Ovary (tissue), 9 donors: Measurements from ENCODE around the gene SRCIN1. TPM values are rescaled to one million over a fixed set of nuclear protein-coding genes. Genes with fewer than 3 reads are reported as not detected.

Experiments used
- DNase-seq, 5 donors: peaks; one replicate each; pipeline ENCODE4 v3.0.0-alpha.2; 2019 to 2020
- H3K27ac ChIP-seq, 2 donors: fragments of 200-600 bp; one replicate each; pipeline versions ENCODE4 v1.5.1 to v1.8.0; 2019 to 2022
- H3K27me3 ChIP-seq: fragments of 200-600 bp; one replicate; pipeline ENCODE4 v1.8.0; 2022
- H3K36me3 ChIP-seq: fragments of 200-600 bp; sonication (generic); one replicate; pipeline ENCODE4 v1.5.1; 2019
- H3K4me1 ChIP-seq: one replicate; pipeline ENCODE4 v1.8.1; 2013; ENCODE audit warnings: mild to moderate bottlenecking, moderate library complexity; ENCODE audit not compliant: insufficient read depth
- H3K4me3 ChIP-seq: fragments of 200-600 bp; sonication (generic); one replicate; pipeline ENCODE4 v1.5.1; 2017
- H3K9me3 ChIP-seq, 2 donors: fragments of 200-600 bp in 1 of 2; sonication (generic) in 1 of 2; one replicate each; pipeline versions ENCODE4 v1.5.1 to v1.8.1; 2013 to 2019; ENCODE audit warnings: mild to moderate bottlenecking in 1 of 2, moderate library complexity in 1 of 2
- EP300 ChIP-seq: sonication (generic); formaldehyde crosslinking; IDR thresholded peaks from one replicate; pipeline ENCODE4 v1.6.1; 2017; ENCODE audit warnings: antibody characterized with exemption
- POLR2A ChIP-seq: fragments of 450-650 bp; IDR thresholded peaks from one replicate; pipeline ENCODE4 v1.6.1; 2017; ENCODE audit warnings: antibody characterized with exemption, mild to moderate bottlenecking, moderate library complexity
- WGBS, 3 donors: extraction: QIAGEN DNeasy Blood & Tissue Kit in 1 of 3; methylation state at CpG; one replicate each; pipeline versions ENCODE4 v1.1.5 to v1.1.7; 2013 to 2017; 5-methylcytosine and 5-hydroxymethylcytosine counted together
- intact Hi-C, 4 donors: fragments of 100-400 bp; cut with DNase I; formaldehyde crosslinking; loops; one replicate each; pipeline versions ENCODE4 v1.11.0 to v1.15.1; 2022 to 2023
- polyA plus RNA-seq, 2 donors: library from polyadenylated mRNA; stranded (reverse); fragments of 200-250 nt in 1 of 2; fragments of 350-450 nt in 1 of 2; fragmentation: Illumina TruSeq in 1 of 2; extraction: RNeasy Lipid Tissue Mini Kit (QIAGEN cat#74804) in 1 of 2; gene quantifications; one replicate each; pipeline ENCODE4 v1.2.3, GENCODE V29; 2013 to 2014
- total RNA-seq, 7 donors: library from RNA; depleted of rRNA in 2 of 7; stranded (reverse); fragments of >200 nt in 2 of 7; fragmentation: NEBNext Ultra II Directional in 3 of 7; extraction: Animal tissue kit (Norgen Biotek cat#: 25700) in 3 of 7; gene quantifications; one replicate each; pipeline versions ENCODE4 v1.1.0 to v1.2.4, GENCODE V29; 2016 to 2023
- TF ChIP-seq, protein P1 (sequence below), 3 donors: fragments of 450-650 bp in 2 of 3; fragments of 200-600 bp in 1 of 3; IDR thresholded peaks; one replicate each; pipeline versions ENCODE4 v1.5.1 to v1.8.0; 2016 to 2022; ENCODE audit warnings: antibody characterized with exemption in 3 of 3, mild to moderate bottlenecking in 1 of 3
- donor health status: DM: no; HTN: no; CAD: no; lungs with moderate emphysema.
- donor health status: DM: no; HTN: no; CAD: no.
- donor health status: Bipolar disorder and iron deficiency.
- donor health status: DM: yes; HTN: yes; CAD: no.
- donor health status: DM: no; HTN: no; CAD: no.
- donor health status: DM: yes; HTN: yes; CAD: no.

The SRCIN1 gene
- total and polyA plus RNA-seq, 9 donors, result 0.18 to 3.0 (median 1.0) TPM

DNA sequence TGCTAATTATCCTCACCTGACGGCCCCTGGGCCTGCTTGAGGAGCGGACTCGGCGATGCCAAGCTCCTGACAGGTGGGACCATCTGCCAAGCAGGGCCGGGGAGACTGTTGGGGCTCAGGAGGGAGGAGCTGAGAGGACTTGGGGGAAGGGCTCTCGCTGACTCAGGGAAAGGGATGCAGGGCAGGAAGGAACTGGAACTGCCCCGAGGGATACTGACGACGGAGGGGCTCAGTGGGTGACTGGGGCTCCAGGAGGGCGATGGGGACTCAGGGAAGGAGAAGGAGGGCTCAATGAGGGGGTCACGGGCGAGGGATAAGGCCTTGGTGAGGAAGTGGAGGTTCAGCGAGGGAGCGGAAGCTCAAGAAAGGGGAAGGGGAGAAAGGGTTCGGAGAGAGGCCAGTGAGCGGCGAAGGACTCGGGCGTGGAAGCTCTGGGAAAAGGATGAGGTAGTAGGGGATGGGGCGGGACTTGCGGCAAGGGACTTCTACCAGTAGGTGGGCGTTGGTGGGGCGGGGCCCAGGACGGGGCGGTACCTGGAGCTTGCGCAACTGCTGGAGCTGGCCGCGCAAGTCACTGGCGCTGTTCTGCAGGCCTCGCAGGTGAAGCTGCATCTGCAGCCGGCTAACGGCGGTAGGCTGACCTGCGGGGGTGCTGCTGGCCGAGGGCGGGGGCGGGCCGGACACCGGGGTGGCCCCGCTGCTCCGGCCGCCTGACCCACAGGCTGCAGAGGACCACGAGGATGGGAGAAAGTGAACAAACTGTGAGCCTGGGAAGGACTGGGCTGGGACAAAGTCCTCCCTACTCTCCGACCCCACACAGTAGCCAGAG is 46.5 kb downstream of the SRCIN1 start:
- Histone ChIP-seq H3K27ac (peak overlapping the region; percentile 28 to 59), H3K27me3 (peaks cover 3% of the 10 kb centered on the region), H3K4me3 (peak overlapping the region; percentile 35), H3K9me3 (no peaks in the 10 kb centered on the region), H3K4me1 (peaks cover 8% of the 10 kb centered on the region), H3K36me3 (no peaks in the 10 kb centered on the region)
- TF ChIP-seq, protein P1, sequence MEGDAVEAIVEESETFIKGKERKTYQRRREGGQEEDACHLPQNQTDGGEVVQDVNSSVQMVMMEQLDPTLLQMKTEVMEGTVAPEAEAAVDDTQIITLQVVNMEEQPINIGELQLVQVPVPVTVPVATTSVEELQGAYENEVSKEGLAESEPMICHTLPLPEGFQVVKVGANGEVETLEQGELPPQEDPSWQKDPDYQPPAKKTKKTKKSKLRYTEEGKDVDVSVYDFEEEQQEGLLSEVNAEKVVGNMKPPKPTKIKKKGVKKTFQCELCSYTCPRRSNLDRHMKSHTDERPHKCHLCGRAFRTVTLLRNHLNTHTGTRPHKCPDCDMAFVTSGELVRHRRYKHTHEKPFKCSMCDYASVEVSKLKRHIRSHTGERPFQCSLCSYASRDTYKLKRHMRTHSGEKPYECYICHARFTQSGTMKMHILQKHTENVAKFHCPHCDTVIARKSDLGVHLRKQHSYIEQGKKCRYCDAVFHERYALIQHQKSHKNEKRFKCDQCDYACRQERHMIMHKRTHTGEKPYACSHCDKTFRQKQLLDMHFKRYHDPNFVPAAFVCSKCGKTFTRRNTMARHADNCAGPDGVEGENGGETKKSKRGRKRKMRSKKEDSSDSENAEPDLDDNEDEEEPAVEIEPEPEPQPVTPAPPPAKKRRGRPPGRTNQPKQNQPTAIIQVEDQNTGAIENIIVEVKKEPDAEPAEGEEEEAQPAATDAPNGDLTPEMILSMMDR (IDR thresholded peaks at IDR 0.05), result no peak
- peak; percentile 68 for TF ChIP-seq POLR2A
- DNase-seq, result peak; percentile 87 to 94 (median 87)
- 2 to 18% (median 3%) methylated on average over 43 to 44 of the region's 44 CpGs for WGBS, 3 donors
- intact Hi-C loops, result loop anchor here in 1 of 4 donors (5.0 kb wide), 1 partner anchor 103 kb away; no protein-coding TSS in a partner anchor

DNA sequence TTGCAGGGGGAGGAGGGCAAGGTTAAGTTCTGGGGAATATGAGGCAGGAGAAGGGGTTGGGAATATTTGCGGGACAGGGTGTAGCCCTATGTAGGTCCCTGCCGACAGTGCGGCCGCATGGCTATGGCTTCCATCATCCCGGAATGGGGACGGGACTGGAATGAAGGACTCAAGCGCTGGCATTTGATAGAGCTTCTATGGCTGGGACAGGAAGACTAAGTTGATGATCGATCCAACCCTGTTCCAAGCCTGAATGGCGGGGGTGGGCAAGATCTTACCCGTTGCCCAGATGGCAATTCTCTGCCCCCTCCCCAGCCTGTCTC is 47.1 kb downstream of the SRCIN1 start:
- Histone ChIP-seq H3K4me1 (peaks cover 8% of the 10 kb centered on the region), H3K36me3 (no peaks in the 10 kb centered on the region), H3K4me3 (peak overlapping the region; percentile 35), H3K9me3 (no peaks in the 10 kb centered on the region), H3K27ac (peak overlapping the region; percentile 28 to 59), H3K27me3 (peaks cover 3% of the 10 kb centered on the region)
- 3 to 10% (median 4%) methylated on average over 10 of the region's 10 CpGs for WGBS, 3 donors
- DNase-seq, result peak in 1 of 5 donors; percentile 41
- TF ChIP-seq EP300 (no peak), POLR2A (no peak)
- TF ChIP-seq, protein P1 (IDR thresholded peaks at IDR 0.05), result no peak
- intact Hi-C loops, result loop anchor here in 1 of 4 donors (5.0 kb wide), 1 partner anchor 104 kb away; no protein-coding TSS in a partner anchor

DNA sequence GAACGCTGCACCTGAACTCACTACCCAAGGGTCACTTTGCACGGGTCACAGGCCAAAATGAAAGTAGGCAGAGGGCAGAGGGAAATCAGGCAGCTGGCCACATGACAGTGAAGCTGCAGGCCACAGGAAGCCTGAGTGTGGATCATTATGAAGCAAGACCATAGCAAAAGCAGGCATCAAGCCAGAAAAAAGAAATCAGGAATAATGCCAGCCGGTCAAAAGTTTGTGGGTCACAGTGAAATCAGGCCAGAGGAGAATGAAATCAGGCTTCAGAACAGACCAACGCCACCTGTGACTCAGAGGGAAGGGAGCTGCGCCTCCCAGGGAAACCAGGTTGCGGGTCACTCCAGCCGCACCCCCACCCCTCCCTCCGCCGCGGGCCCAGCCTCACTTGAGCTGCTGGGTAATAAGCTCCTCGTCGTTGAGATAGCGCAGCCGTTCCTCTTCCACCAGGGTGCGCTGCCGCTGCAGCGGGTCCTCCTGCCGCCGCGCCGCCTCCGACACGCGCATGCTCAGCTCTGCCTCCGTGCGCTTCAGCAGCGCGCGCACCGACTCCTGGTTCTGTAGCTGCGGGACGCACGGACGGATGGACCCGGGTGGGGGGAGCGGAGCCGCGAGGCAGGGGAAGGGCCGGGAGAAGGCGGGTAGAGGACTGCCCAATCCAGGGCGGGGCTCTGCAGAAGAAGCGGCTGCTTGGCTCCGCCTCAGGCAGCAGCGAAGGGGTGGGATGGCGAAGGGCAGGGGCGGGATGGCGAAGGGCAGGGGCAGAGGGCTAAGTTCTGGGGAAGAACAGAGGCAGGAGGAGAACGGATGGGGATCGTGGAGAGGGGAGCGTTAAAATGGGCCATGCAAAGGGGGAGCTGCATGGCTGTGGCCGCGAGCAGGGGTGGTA is 47.7 kb downstream of the SRCIN1 start:
- intact Hi-C loops, result loop anchor here in 2 of 4 donors (2.0 to 5.0 kb wide), 2 partner anchors 104 to 109 kb away; no protein-coding TSS in a partner anchor
- Histone ChIP-seq H3K36me3 (no peaks in the 10 kb centered on the region), H3K9me3 (no peaks in the 10 kb centered on the region), H3K27me3 (peaks cover 3% of the 10 kb centered on the region), H3K27ac (peak overlapping the region; percentile 28 to 52), H3K4me1 (peaks cover 8% of the 10 kb centered on the region), H3K4me3 (peak overlapping the region; percentile 35)
- TF ChIP-seq, protein P1 (IDR thresholded peaks at IDR 0.05), result peak; percentile 90 to 95 (median 95)
- TF ChIP-seq EP300, result no peak
- peak; percentile 32 for TF ChIP-seq POLR2A
- WGBS, 3 donors, result 2 to 5% (median 3%) methylated on average over 44 to 52 of the region's 52 CpGs
- DNase-seq, result peak; percentile 91 to 96 (median 92)

DNA sequence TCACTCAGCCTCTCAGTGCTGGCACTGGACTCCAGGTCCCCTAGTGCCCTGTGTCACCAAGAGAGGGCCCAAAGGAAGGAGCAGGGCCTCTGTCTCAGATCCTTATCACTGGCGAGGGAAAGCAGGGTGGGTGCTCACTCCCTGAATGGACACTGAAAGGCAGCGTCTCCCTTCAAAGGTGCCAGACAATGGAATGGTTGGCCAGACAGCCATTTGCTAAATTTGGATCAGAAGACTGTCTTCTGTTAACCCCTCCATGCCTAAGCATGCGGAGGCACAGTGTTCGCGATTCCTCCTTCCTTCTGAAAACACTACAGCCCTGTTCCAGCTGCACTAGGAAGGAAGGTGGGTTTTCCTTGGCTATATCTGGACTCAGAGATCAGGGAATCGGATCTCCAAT is 48.4 kb downstream of the SRCIN1 start:
- no peak for DNase-seq
- intact Hi-C loops, result loop anchor here in 2 of 4 donors (2.0 to 5.0 kb wide), 2 partner anchors 105 to 109 kb away; no protein-coding TSS in a partner anchor
- Histone ChIP-seq H3K4me3 (no peak overlapping the region), H3K36me3 (no peaks in the 10 kb centered on the region), H3K27ac (no peak overlapping the region), H3K4me1 (peaks cover 8% of the 10 kb centered on the region), H3K27me3 (peaks cover 3% of the 10 kb centered on the region), H3K9me3 (no peaks in the 10 kb centered on the region)
- WGBS, 3 donors, result 62 to 71% (median 65%) methylated on average over 6 of the region's 6 CpGs
- no peak for TF ChIP-seq EP300
- no peak for TF ChIP-seq POLR2A
- TF ChIP-seq, protein P1 (IDR thresholded peaks at IDR 0.05), result no peak
